IMR-90 (cell line): ENCODE results near the gene AGTPBP1. TPM values are rescaled to one million over a fixed set of nuclear protein-coding genes. Genes with fewer than 3 reads are reported as not detected.

Experiments used
- ATAC-seq: fragments of 200-7000 bp; cut with Tn5 transposase; 2 replicates; pipeline ENCODE4 v1.9.1; 2020; ENCODE audit warnings: low read depth, mild to moderate bottlenecking, moderate library complexity
- BruUV-seq: library from RNA; stranded (reverse); fragments of 400-500 nt; replicated peaks from 2 replicates; lab custom pipeline; 2021; lab: Mats Ljungman, UMichigan
- CTCF ChIA-PET: fragments of 300-600 bp; formaldehyde crosslinking; extraction: SDS; loops from one replicate; lab custom pipeline; 2021; ENCODE audit warnings: antibody characterized with exemption; lab: Yijun Ruan, JAX
- POLR2A ChIA-PET: fragments of 300-600 bp; sonication (Branson Sonifier 250); formaldehyde crosslinking; loops from one replicate; lab custom pipeline; 2022; ENCODE audit warnings: antibody characterized with exemption; ENCODE audit not compliant: unreplicated experiment; lab: Charles Lee
- DNase-seq: peaks from one replicate; pipeline ENCODE4 v3.0.0; 2013
- H2AFZ ChIP-seq: replicated peaks from 2 replicates; pipeline ENCODE3; 2013; ENCODE audit warnings: low read length, mild to moderate bottlenecking; ENCODE audit not compliant: poor library complexity
- H2AK5ac ChIP-seq: 2 replicates; pipeline ENCODE4 v1.6.1; 2013; ENCODE audit warnings: low read depth, low read length, inconsistent platforms
- H2AK9ac ChIP-seq: replicated peaks from 2 replicates; pipeline ENCODE3; 2013; ENCODE audit warnings: mild to moderate bottlenecking, low read depth, low read length, moderate library complexity; ENCODE audit not compliant: poor library complexity
- H2BK120ac ChIP-seq: 2 replicates; pipeline ENCODE4 v1.6.1; 2013; ENCODE audit warnings: low read depth, low read length, inconsistent platforms
- H2BK15ac ChIP-seq: 3 replicates; pipeline ENCODE4 v1.6.1; 2013; ENCODE audit warnings: low read depth, low read length, inconsistent platforms
- H2BK20ac ChIP-seq: 2 replicates; pipeline ENCODE4 v1.6.1; 2013; ENCODE audit warnings: low read depth, mild to moderate bottlenecking, inconsistent platforms, low read length, moderate library complexity
- H2BK5ac ChIP-seq: 2 replicates; pipeline ENCODE4 v1.6.1; 2013; ENCODE audit warnings: mild to moderate bottlenecking, low read depth, low read length, inconsistent platforms; ENCODE audit not compliant: poor library complexity, severe bottlenecking
- H3K14ac ChIP-seq: replicated peaks from 2 replicates; pipeline ENCODE4 v1.6.1; 2013; ENCODE audit warnings: low read depth, low read length, inconsistent platforms
- H3K18ac ChIP-seq: 2 replicates; pipeline ENCODE4 v1.6.1; 2013; ENCODE audit warnings: low read depth, low read length, control low read depth
- H3K23ac ChIP-seq: 2 replicates; pipeline ENCODE4 v1.6.1; 2013; ENCODE audit warnings: low read depth, low read length, inconsistent platforms
- H3K27ac ChIP-seq: 2 replicates; pipeline ENCODE4 v1.5.1; 2013; ENCODE audit warnings: mild to moderate bottlenecking, control low read depth, low read length; ENCODE audit not compliant: insufficient read depth
- H3K27me3 ChIP-seq: 2 replicates; pipeline ENCODE4 v1.6.1; 2013; ENCODE audit warnings: low read length; ENCODE audit not compliant: control insufficient read depth, insufficient read depth
- H3K36me3 ChIP-seq: 2 replicates; pipeline ENCODE4 v1.6.1; 2013; ENCODE audit warnings: low read length, mixed read lengths; ENCODE audit not compliant: control insufficient read depth, insufficient read depth
- H3K4ac ChIP-seq: 2 replicates; pipeline ENCODE4 v1.6.1; 2013; ENCODE audit warnings: low read depth, low read length, inconsistent platforms
- H3K4me1 ChIP-seq: 2 replicates; pipeline ENCODE4 v1.6.1; 2013; ENCODE audit warnings: low read length, mixed read lengths; ENCODE audit not compliant: control insufficient read depth, insufficient read depth
- H3K4me2 ChIP-seq: 2 replicates; pipeline ENCODE4 v1.6.1; 2013; ENCODE audit warnings: low read depth, mild to moderate bottlenecking, control low read depth, low read length, moderate library complexity
- H3K4me3 ChIP-seq: 2 replicates; pipeline ENCODE4 v1.5.1; 2013; ENCODE audit warnings: low read depth, mild to moderate bottlenecking, control low read depth, low read length, moderate library complexity; ENCODE audit not compliant: insufficient read depth
- H3K56ac ChIP-seq: 2 replicates; pipeline ENCODE4 v1.6.1; 2013; ENCODE audit warnings: low read length, inconsistent platforms; ENCODE audit not compliant: insufficient read depth; ENCODE audit errors: extremely low read depth
- H3K79me1 ChIP-seq, 2 experiments: 2 replicates each; pipeline ENCODE4 v1.6.1; 2013; ENCODE audit warnings: low read length in 2 of 2, inconsistent platforms in 1 of 2, low read depth in 1 of 2
- H3K9ac ChIP-seq: 2 replicates; pipeline ENCODE4 v1.6.1; 2013; ENCODE audit warnings: low read depth, low read length, control low read depth
- H3K9me1 ChIP-seq: 2 replicates; pipeline ENCODE4 v1.6.1; 2013; ENCODE audit warnings: low read length, inconsistent platforms; ENCODE audit not compliant: insufficient read depth
- H3K9me3 ChIP-seq: 2 replicates; pipeline ENCODE4 v1.6.1; 2013; ENCODE audit warnings: low read length; ENCODE audit not compliant: control insufficient read depth, insufficient read depth
- H4K20me1 ChIP-seq: 2 replicates; pipeline ENCODE4 v1.6.1; 2013; ENCODE audit warnings: low read length, inconsistent platforms; ENCODE audit not compliant: insufficient read depth
- H4K5ac ChIP-seq: 2 replicates; pipeline ENCODE4 v1.6.1; 2013; ENCODE audit warnings: mild to moderate bottlenecking, low read depth, low read length, control low read depth
- H4K8ac ChIP-seq, 2 experiments: 2 replicates each; pipeline ENCODE4 v1.6.1; 2013; ENCODE audit warnings: low read depth in 2 of 2, low read length in 2 of 2, control low read depth in 1 of 2, inconsistent platforms in 1 of 2
- H4K91ac ChIP-seq: 2 replicates; pipeline ENCODE4 v1.6.1; 2013; ENCODE audit warnings: low read depth, low read length, inconsistent platforms; ENCODE audit not compliant: insufficient read depth
- BHLHE40 ChIP-seq: fragments of 150-350 bp; IDR thresholded peaks from 2 replicates; pipeline ENCODE4 v1.6.1; 2016; ENCODE audit warnings: mild to moderate bottlenecking, low read depth, low read length
- CEBPB ChIP-seq: IDR thresholded peaks from 2 replicates; pipeline ENCODE4 v1.6.1; 2012; ENCODE audit warnings: low read depth, low read length, improper control_type of control experiment
- CHD1 ChIP-seq: IDR thresholded peaks from 2 replicates; pipeline ENCODE4 v1.6.1; 2012; ENCODE audit warnings: low read depth, low read length, improper control_type of control experiment
- FOS ChIP-seq: fragments of 150-350 bp; IDR thresholded peaks from 2 replicates; pipeline ENCODE4 v1.6.1; 2016; ENCODE audit warnings: low read depth, low read length
- MAFK ChIP-seq: IDR thresholded peaks from 2 replicates; pipeline ENCODE4 v1.6.1; 2012; ENCODE audit warnings: low read depth, low read length, improper control_type of control experiment
- MAZ ChIP-seq: IDR thresholded peaks from 2 replicates; pipeline ENCODE4 v1.6.1; 2012; ENCODE audit warnings: low read depth, mild to moderate bottlenecking, low read length, improper control_type of control experiment, moderate library complexity, borderline replicate concordance
- MXI1 ChIP-seq: IDR thresholded peaks from 2 replicates; pipeline ENCODE4 v1.6.1; 2012; ENCODE audit warnings: low read depth, mild to moderate bottlenecking, low read length, moderate library complexity, borderline replicate concordance
- NFE2L2 ChIP-seq: fragments of 150-350 bp; IDR thresholded peaks from 2 replicates; pipeline ENCODE4 v1.6.1; 2016; ENCODE audit warnings: low read depth, mild to moderate bottlenecking, low read length
- POLR2A ChIP-seq: IDR thresholded peaks from 2 replicates; pipeline ENCODE4 v1.6.1; 2012; ENCODE audit warnings: mild to moderate bottlenecking, low read depth, low read length
- RAD21 ChIP-seq: IDR thresholded peaks from 2 replicates; pipeline ENCODE4 v1.6.1; 2012; ENCODE audit warnings: low read length, improper control_type of control experiment
- RCOR1 ChIP-seq: IDR thresholded peaks from 2 replicates; pipeline ENCODE4 v1.6.1; 2012; ENCODE audit warnings: mild to moderate bottlenecking, low read length, improper control_type of control experiment; ENCODE audit not compliant: insufficient replicate concordance
- SMC3 ChIP-seq: fragments of 150-350 bp; IDR thresholded peaks from 2 replicates; pipeline ENCODE4 v1.6.1; 2016; ENCODE audit warnings: low read depth, mild to moderate bottlenecking, antibody characterized with exemption, low read length, moderate library complexity
- WGBS, 2 experiments: methylation state at CpG; one replicate each; pipeline versions ENCODE4 v1.1.5 to v1.1.7; 2013; ENCODE audit warnings: missing lambda C conversion rate in 2 of 2; ENCODE audit not compliant: insufficient read length in 1 of 2; ENCODE audit errors: extremely low coverage in 2 of 2; 5-methylcytosine and 5-hydroxymethylcytosine counted together
- dilution Hi-C: fragments of 300-500 bp; cut with HindIII; formaldehyde crosslinking; loops from one replicate; pipeline ENCODE4 v1.14.3; 2018; ENCODE audit warnings: low sequenced_read_pairs; ENCODE audit not compliant: unreplicated experiment
- in situ Hi-C: fragments of 300-500 bp; cut with MboI; formaldehyde crosslinking; loops from 3 replicates; pipeline ENCODE4 v1.14.3; 2019; ENCODE audit warnings: low sequenced_read_pairs, inconsistent platforms, mixed read lengths
- intact Hi-C: fragments of 100-400 bp; cut with micrococcal nuclease; formaldehyde crosslinking; loops from 2 replicates; pipeline ENCODE4 v1.10.0; 2022
- polyA plus RNA-seq, 3 experiments: library from polyadenylated mRNA; depleted of rRNA; stranded (reverse); fragments of >200 nt; gene quantifications; 2 replicates each; pipeline ENCODE4 v1.2.3, GENCODE V29; 2012; ENCODE audit warnings: low replicate concordance in 1 of 3
- total RNA-seq: library from RNA; depleted of rRNA; stranded (reverse); fragments of >200 nt; gene quantifications from 2 replicates; pipeline ENCODE4 v1.2.3, GENCODE V29; 2012
- TF ChIP-seq, protein P1 (sequence below): fragments of 150-350 bp; IDR thresholded peaks from 2 replicates; pipeline ENCODE4 v1.6.1; 2017; ENCODE audit warnings: mild to moderate bottlenecking, antibody characterized with exemption, low read length, low read depth
- TF ChIP-seq, protein P2 (sequence below): fragments of 150-350 bp; IDR thresholded peaks from 2 replicates; pipeline ENCODE4 v1.6.1; 2016; ENCODE audit warnings: low read depth, mild to moderate bottlenecking, low read length, moderate library complexity, borderline replicate concordance

AGTPBP1 gene
- total and polyA plus RNA-seq, 2 of the 4 experiments (the other 2 are of a cell fraction): 3.3 to 9.0 TPM

DNA sequence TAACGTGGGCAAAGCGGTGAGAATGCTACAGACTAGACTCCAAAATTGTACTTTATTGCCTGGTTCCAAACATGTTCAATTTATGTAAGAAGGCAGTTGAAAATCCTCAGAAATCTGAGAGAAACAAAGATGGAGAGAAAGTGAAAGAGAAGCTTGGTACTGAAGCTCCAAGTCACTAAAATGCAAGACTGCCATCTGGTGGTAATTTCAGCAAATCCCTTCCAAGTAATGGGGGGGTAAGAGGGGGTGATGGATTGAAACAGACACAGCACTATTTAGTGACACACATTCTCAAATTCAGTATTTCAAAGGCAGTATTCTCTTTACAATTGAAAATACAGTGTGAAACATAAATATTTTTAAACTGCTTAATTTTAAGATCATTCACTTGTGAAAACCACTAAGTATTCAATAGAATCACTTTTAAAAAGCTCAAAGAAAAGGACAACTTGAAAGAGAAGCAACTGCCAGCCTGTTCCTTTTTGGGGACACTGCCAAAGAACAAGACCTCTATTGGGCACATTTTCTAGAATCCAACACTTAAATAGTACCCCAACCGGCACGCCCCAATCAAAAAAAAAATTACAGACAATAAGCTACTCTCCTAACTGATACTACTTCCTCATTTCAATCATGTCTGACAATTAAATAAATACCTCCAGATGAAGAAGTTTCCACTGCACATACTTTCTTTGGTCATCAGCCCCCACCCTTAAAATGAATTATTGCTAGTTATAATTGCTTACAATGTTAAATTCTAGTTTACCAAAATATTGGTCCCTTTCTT lies 131.5 kb downstream of the AGTPBP1 start (continued):
- no peak for TF ChIP-seq CEBPB
- no peak for TF ChIP-seq CHD1
- TF ChIP-seq MXI1: no peak

DNA sequence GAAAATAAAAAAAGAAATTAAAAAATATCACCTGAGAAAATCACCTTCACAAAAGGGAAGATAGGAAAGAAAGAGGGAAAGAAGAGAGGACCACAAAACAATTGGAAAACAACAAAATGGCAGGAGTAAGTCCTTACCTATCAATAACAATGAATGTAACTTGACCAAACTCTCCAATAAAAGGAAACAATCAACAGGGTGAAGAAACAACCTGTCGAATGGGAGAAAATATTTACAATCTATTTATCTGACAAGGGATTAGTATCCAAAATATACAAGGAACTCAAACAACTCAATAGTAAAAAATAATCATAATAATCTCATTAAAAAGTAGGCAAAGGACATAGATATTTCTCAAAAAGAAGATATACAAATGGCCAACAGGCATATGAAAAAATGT lies 135.8 kb downstream of the AGTPBP1 start:
- intact Hi-C loops: no loop called here
- no CpG with 5 or more reads among the region's 1 CpG for WGBS, 2 experiments
- Histone ChIP-seq H3K9me3 (no peaks in the 10 kb centered on the region), H2BK5ac (no peak overlapping the region), H2BK20ac (no peak overlapping the region), H3K36me3 (no peaks in the 10 kb centered on the region), H3K27me3 (no peaks in the 10 kb centered on the region), H3K9ac (no peak overlapping the region), H3K4me3 (no peak overlapping the region), H2BK120ac (no peak overlapping the region), H3K4me1 (no peaks in the 10 kb centered on the region), H4K8ac (no peak overlapping the region), H3K23ac (no peak overlapping the region), H4K91ac (no peak overlapping the region), H2AK5ac (no peak overlapping the region), H3K56ac (no peak overlapping the region), H2AFZ (no peak overlapping the region), H4K20me1 (no peaks in the 10 kb centered on the region), H2AK9ac (no peak overlapping the region), H3K4me2 (no peak overlapping the region), H3K18ac (no peak overlapping the region), H3K79me1 (no peaks in the 10 kb centered on the region), H2BK15ac (no peak overlapping the region), H3K9me1 (0 out of 2 replicates have a peak, but pooled peaks cover under 1% of the 10 kb centered on the region), H3K4ac (no peak overlapping the region), H3K27ac (no peak overlapping the region), H3K14ac (no peak overlapping the region), H4K5ac (no peak overlapping the region)
- ATAC-seq: no peak
- ChIA-PET POLR2A (no interaction called here), CTCF (no interaction called here)
- dilution Hi-C loops: no loop called here
- BruUV-seq: no TSS peak
- in situ Hi-C loops: loop anchor here (5.0 kb wide), 1 partner anchor 1209 kb away; no protein-coding TSS in a partner anchor
- no peak for DNase-seq
- TF ChIP-seq, protein P1, sequence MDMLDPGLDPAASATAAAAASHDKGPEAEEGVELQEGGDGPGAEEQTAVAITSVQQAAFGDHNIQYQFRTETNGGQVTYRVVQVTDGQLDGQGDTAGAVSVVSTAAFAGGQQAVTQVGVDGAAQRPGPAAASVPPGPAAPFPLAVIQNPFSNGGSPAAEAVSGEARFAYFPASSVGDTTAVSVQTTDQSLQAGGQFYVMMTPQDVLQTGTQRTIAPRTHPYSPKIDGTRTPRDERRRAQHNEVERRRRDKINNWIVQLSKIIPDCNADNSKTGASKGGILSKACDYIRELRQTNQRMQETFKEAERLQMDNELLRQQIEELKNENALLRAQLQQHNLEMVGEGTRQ: no peak
- TF ChIP-seq RCOR1 (no peak), RAD21 (no peak), MAFK (no peak), NFE2L2 (no peak), MXI1 (no peak), MAZ (no peak), POLR2A (no peak), BHLHE40 (no peak), CHD1 (no peak), FOS (no peak), SMC3 (no peak)
- TF ChIP-seq, protein P2, sequence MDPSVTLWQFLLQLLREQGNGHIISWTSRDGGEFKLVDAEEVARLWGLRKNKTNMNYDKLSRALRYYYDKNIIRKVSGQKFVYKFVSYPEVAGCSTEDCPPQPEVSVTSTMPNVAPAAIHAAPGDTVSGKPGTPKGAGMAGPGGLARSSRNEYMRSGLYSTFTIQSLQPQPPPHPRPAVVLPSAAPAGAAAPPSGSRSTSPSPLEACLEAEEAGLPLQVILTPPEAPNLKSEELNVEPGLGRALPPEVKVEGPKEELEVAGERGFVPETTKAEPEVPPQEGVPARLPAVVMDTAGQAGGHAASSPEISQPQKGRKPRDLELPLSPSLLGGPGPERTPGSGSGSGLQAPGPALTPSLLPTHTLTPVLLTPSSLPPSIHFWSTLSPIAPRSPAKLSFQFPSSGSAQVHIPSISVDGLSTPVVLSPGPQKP: no peak
